Stimulated activated CD4-positive, alpha-beta T cell treated with anti-CD3 and anti-CD28 coated beads, Interleukin-1b, Interleukin-23, amount 100 ng/mL, for 1 hour (primary cell): Measurements from ENCODE around the gene DPEP1.
"Not testable (repeated sequence)": the region's sequence is repeated elsewhere in the genome, so short reads cannot be mapped to it uniquely, and the experiment has no call there.

ENCODE experiments used
- DNase-seq, 2 donors: peaks; one replicate each; pipeline ENCODE4 v3.0.0-alpha.2; 2020; ENCODE audit warnings: low read depth in 2 of 2

DPEP1 gene

DNA sequence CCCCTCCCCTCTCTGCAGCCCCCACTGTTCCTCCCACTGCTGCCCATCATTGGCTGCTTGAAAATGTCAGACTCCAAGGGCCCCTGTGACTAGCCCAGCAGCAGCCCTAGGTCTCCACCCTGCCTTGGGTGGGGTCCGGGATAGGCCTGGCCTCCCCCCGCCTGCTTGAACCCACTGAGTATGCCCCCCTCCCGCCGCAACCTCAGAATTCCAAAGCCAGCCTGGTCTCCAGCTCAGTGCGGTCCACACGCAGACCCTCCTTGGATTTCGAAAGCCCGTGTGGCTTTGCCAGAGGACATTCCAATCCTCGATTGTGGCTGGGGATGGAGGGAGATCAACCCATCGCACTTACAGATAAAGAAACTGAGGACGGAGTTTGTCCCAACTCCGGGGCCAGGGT, 6.4 kb downstream of the DPEP1 start:
- no peak for DNase-seq

DNA sequence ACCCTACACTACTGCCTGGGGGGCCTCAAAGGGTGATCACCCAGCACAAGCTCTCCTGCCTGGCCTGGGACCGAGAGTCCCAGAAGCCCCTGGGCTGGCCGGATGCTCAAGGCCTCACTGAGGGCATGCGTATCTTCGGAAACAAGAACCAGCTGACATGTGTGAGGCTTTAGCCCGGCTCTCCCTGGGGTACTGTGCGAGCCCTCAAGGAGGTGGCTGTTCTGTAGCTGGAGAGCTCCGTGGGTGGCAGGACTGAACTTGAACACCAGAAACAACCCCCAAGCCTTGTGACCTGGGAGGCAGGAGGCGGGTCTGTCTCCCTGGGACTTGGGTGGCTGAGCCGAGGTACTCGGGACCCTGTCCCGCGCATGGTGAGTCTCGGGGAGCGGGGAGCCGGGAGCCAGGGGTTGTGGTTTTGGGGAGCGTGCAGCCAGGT, 7.0 kb downstream of the DPEP1 start:
- DNase-seq, result no peak

DNA sequence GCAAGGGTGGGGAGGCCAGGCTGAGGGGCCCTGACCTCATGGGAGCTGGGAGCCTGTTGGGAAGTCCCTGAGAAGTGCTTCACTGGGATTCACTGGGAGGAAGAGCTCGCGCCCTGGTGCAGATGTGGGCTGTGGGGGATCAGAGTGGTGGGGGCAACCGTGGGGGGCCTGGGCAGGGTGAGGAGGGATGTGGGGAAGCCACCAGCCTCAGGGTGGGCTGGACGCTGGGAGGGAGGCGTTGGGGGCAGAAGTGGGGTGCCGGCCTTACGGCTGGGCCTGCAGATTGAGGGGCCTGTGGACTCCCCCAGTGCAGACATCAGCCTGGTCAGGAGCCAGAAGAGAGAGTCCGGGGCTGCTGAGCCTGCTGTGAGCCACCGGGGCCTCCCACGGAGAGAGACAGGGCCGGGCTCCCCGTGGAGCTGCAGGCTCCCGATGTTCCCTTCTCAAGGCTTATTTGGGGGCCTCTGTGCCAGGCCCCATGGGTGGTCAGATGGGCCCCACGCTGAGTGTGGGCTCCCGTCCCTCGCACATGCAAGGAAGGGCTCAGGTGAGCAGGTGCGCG, 7.8 kb downstream of the DPEP1 start:
- no peak for DNase-seq

DNA sequence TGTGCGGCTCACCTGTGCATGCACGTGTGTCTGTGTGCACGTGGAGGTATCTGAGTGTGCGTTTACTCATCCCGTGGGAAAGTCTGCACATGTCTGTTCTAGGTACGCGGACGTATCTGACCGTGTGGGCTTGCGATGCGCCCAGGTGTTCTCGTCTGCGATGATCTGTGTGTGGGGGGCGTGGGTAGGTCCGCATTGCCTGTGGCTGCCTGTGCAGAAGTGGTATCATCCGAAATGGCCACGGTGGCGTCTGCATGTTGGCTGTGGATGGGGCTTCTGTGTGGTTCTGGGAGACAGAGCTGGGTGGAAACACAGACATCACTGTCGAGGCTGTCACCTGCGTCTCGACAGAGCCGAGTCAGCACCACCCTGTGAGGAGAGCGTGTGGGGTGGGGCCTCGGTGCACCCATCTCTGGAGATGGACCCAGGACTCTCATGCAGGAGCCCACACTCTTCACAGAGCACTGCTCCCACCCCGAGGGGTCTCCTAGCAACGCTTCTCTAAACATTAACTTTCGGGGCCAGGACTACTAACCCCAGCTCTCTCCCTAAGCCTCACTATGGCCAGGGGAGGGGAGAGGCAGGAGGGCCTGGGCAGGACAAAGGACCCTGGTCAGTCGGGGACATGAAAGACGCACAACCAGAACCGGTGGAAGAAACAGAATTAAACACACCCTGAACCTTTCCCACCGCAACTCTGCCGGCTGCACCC, 8.4 kb downstream of the DPEP1 start:
- DNase-seq, result no peak

DNA sequence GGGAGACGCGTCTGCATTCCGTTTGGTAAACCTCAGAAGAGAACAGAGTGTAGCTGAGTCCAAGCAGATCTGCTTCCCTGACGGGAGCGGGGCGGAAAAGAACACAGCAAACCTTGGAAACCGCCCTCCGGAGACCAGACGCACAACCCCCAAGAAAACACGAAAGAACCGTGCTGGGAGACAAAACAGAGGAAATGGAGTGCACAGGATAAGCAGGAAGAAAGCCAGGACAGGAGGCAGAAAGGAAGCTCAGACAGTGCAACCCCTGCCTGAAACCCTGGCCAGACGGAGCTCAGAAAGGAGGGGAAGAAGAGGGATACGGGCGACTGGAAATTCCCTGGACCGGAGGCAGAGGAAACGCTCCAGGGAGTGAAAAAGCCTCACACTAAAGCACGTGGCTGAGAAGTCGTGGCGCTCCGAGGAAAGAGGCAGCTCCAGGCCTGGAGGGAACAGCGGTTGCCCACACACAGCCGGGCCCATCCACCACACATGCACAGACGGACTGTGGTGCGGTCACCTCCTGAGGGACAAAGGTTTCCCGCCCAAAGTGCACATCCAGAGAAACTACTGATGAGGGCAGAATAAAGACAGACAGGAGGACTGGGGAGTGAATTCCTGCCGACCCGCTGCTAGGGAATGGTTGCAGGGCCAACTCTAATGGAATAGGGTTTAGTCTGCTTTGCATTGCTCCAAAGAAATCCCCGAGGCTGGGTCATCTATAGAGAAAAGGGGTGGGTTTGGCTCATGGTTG, 10.2 kb downstream of the DPEP1 start:
- DNase-seq, result no peak

DNA sequence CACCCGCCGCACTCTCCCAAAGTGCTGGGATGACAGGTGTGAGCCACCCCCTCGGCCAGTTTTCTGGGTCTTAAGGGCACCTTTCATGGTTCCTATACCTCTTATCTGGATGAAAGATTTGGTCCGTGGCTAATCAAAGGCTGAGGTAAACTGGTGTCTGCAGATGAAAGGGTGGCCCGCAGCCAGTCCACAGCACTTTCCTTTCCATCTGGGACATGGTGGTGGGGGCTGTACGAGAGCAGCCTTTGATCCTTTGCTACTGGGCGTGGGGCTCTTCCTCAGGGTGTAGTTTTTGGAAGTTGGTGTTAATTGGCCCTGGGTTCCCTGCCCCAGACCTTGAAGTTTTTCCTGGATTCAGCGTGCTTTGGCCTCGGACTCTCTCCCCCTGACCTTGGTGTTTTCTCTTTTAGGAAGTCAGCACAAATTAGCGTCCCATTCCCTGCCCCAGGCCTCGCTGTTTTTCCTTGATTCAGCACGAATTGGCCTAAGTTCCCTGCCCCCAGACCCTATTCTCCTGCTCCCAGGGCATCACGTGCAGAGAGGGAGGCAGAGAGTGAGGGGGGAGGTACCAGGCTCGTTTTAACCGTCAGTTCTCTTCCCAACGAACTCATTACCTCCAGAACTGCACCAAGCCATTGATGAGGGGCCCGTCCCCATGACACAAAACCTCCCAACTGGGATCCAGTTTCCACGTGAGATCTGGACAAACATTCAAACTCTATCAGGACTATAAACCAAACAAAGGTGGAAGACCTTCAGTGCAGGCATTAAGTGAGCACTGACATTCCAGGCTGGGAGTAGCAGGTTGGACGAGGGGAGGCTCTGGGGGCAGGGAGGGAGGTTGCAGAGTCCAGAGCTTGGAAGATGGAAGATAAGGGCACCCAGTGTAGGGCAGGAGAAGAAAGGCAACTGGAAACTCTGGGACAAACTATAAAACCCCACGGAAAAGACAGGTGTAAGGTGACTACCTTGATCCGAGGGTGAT, 11.6 kb downstream of the DPEP1 start:
- DNase-seq, result no peak

DNA sequence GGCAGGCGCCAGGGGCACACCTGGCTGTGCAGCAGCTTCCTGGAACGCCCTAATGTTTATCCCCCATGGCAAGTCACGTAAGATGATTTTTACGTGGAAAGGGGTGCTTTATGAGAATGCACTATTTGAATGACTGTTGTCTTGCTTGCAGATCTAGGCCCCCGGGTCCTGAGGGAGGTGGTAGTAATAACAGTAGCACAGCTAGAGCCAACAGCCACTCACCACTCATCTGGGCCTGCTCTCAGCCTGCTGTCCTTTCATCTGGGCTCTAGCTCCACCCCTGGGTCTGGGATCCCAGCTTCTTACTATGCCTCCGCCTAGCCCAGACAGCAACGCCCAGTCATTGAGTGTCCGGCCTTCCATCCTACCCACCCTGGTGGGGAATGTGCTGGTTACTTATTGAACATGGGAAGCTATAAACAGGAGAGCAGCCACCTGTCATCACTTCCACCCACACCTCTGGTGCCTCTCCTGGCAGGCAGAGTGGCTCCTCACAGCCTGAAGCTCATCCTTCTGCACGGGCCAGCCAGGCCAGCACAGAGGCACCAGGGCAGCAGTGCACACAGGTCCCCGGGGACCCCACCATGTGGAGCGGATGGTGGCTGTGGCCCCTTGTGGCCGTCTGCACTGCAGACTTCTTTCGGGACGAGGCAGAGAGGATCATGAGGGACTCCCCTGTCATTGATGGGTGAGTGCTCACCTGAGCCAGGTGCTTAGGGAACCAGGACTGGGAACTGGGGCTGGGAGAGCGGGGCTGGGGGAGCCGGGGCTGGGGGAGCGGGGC, 16.6 kb downstream of the DPEP1 start:
- no peak for DNase-seq

DNA sequence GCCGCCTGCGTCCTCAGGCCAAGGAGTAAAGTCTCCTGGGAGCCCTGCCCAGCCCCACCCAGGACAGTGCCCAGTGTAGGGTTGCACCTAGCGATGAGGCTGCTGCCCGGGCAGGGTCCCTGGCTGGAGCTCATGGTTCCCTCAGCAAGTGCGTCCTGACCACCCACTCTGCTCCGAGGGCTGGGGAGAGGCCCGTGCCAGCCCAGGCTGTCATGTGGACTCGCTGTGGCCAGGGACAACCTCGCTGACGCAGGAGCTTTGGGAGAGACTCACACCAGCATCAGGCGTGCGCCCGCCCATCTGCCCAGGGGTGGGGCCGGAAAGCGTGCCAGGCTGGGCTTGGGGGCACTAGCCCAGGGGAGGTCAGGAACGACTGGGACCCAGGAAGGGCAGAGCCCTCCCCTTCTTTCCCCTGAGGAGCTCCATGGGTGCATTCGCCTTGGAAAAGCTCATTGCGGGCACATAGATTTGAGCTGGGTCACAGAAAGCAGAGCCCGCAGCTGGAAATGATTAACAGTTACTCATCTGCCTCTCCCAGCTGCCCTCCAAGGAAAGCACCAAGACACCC, 19.7 kb downstream of the DPEP1 start:
- DNase-seq, result no peak

DNA sequence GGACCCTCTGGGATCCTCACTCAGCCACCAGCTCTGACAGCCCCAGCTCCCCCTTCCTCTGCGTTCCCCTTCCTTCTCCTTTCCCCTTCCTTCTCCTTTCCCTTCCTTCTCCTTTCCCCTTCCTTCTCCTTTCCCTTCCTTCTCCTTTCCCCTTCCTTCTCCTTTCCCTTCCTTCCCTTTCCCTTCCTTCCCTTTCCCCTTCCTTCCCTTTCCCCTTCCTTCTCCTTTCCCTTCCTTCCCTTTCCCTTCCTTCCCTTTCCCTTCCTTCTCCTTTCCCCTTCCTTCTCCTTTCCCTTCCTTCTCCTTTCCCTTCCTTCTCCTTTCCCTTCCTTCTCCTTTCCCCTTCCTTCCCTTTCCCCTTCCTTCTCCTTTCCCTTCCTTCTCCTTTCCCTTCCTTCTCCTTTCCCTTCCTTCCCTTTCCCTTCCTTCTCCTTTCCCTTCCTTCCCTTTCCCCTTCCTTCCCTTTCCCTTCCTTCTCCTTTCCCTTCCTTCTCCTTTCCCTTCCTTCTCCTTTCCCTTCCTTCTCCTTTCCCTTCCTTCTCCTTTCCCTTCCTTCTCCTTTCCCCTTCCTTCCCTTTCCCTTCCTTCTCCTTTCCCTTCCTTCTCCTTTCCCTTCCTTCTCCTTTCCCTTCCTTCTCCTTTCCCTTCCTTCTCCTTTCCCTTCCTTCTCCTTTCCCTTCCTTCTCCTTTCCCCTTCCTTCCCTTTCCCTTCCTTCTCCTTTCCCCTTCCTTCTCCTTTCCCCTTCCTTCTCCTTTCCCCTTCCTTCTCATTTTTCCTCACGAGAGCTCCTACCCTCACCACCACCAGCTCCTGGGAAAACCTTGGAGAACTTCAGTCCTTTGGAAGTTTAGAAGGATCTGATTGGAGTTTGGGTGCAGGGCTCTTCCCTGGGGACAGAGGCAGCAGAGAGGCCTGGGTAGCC, 21.3 kb downstream of the DPEP1 start:
- DNase-seq, result not testable (repeated sequence)

DNA sequence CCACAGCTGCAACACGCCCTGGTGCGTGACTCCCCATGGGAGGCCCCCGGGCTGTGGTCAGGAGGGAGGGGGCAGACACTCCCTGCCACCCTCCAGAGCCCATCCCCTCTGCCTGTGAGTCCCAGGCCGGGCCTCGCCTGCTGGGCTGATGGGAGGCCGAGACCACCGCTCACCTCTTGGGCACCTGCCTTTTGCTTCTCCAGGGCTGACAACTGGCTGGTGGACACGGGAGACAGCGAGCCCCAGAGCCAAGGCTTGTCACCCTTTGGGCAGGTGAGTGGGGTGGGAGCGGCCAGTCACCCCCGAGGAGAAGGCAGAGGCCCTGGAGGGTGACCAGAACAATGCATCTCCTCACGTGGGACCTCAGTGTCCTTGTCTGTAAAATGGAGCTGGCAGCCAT, 23.2 kb downstream of the DPEP1 start:
- no peak for DNase-seq

DNA sequence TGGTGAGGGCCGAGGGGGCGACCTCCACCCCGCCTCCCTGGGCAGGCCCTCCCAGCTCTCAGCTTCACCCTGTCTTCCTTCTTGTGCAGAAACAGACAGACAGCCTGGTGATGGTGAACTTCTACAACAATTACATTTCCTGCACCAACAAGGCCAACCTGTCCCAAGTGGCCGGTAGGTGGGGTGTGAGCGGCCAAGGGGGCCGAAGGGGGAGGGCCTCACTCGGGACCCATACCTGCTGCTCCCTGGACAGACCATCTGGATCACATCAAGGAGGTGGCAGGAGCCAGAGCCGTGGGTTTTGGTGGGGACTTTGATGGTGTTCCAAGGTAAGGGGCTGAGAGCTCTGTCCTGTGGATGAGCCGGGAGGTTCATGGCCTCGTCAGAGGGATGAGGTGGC, 23.9 kb downstream of the DPEP1 start:
- DNase-seq, result no peak

DNA sequence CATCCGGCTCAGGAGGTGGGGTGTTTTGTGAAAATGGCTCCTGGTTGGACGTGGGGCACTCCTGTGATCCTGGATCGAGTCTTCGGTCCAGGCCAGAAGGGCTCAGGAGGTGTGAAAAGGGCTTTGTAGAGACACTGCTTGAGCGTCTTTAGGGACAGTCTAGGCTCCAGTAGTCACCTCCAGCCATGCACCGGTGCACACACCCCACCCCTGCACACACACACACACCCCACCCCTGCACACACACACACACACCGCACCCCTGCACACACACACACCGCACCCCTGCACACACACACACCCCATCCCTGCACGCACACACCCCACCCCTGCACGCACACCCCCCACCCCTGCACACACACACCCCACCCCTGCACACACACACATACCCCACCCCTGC, 25.0 kb downstream of the DPEP1 start:
- DNase-seq, result no peak

DNA sequence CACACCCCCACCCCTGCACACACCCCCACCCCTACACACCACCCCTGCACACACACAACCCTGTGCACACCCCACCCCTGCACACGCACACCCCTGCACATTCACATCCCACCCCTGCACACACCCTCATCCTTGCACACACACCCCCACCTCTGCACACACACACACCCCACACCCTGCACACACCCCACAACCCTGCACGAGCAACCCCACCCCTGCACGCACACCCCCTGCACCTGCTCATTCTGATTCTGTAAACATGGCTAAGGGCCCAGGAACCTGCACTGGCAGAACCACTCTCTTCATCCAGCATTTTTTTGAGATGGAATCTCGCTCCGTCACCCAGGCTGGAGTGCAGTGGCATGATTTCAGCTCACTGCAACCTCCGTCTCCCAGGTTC, 25.9 kb downstream of the DPEP1 start:
- no peak for DNase-seq

DNA sequence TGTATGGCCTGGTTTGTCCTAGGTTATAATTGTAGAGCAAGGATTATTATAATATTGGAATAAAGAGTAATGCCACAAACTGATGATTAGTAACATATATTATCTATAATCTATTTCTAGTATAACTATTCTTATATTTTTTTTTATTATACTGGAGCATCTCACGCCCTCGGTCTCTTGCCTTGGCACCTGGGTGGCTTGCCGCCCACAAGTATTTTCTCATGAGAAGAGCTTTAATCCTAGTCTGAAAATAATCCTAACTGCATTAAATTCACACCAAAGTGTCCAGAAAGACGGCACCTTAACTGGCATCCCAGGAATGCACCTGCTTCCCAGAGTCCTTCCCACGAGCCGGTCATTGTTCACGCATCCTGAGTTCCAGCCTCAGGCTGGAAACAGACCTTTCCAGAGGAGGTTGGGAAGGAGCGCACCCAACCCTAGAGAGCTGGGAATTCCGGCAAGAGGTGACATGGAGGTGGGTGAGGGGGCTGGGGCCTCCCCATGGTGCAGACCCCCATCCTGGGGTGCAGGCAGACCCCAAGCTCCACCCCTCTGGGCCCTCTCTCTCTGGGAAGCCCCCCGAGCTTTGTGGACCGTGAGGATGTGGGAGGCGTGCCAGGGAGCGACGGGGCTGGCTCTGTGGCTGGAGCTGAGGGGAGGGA, 28.1 kb downstream of the DPEP1 start:
- no peak for DNase-seq

DNA sequence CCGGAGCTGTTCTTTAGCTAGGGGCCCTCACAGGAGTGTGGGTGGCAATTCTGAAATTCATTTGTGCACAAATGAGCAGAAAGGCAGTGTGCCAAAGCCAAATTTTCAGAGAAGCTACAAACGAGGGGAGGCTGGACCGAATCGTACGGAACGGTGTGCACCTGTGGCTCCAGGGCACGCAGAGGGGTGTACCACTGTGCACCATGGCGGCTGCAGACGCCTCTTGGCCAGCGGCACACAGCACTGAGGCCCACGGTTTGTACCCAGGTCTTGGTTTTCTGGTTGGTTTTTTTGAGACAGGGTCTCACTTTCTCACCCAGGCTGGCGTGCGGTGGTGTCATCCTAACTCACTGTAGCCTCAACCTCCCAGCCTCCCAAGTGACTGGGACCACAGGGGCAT, 29.1 kb downstream of the DPEP1 start:
- no peak for DNase-seq

DNA sequence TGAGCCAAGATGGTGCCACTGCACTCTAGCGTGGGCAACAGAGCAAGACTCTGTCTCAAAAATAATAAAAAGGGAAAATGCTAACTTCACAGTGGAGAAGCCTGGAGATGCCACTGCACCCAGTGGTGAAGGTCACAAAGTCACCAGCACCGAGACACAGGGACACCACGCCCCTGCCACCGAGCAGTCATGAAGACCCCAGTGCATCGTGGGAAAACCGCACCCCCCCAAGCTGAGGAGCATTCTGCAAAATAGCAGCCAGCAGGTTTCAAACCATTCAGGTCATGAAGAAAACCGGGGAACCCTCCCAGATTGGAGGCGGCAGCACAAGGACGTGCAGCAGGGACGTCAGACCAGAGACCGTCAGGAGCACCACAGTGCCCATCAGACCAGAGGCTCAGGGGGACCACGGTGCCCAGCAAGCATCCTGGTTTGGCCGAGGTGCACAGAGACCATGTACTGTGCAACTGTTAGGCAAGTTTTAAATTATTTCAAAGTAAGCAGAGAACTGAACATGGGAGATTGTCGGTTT, 30.4 kb downstream of the DPEP1 start:
- no peak for DNase-seq

DNA sequence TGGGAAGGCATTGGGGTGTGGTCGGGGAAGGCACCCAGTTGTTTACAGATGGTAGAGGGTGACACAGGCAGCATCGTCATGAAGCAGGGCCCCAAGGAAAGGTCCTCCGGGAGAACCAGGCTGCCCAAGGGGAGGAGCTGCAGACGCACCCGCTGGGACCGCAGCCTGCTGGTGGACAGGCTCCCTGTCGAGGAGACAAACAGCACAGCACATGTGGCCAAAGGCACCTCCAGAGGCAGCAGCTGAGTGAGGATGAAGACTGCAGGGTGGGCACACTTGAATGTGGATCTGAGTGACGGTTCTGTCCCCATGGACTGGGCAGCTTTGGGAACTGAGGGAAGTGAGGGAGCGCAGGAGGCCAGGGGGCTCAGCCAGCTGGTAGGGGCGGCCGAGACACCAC, 31.7 kb downstream of the DPEP1 start:
- no peak for DNase-seq

DNA sequence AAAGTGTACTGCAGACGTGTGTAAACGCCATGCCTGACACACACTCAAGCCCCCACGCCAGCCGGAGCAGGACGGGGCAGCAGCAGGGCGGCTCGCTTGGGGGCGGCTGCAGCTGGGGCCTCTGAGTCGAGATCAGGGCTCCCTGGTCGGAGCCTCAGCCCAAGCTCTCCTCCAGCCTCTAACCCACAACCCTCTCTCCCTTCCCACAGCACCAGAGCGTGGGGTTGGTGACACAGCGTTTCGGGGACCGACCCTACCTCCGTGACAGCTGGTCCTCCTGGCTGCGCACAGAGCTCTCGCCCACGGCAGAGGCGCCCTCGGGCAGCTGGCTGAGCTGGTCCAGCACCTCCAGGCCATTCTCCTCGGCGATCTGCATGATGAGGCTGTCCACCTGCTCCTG, 32.8 kb downstream of the DPEP1 start:
- DNase-seq, result no peak

DNA sequence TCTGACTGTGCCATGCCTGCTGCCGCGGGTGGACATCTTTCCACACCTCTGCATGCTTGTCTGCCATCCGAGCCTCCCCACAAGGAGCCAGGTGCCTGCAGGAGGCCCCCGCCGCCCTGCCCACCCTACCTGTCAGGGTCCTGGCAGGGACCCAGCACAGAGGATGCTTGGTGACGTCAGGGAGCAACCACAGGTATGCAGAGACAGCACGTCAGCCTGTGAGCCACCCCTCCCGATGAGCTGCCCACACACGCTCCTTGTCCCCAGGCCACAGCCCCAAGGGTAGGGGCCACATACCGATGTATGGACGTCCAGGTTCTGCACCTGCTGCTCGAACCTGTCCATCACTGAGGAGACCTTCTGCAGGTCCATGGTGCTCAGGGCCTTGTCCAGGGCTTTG, 33.5 kb downstream of the DPEP1 start:
- no peak for DNase-seq
